Measurements from ENCODE around the gene ACTN4. TPM values are rescaled to one million over a fixed set of nuclear protein-coding genes. Genes with fewer than 3 reads are reported as not detected.

Gene ACTN4
- total RNA-seq, 1 donor, result 229 TPM

DNA sequence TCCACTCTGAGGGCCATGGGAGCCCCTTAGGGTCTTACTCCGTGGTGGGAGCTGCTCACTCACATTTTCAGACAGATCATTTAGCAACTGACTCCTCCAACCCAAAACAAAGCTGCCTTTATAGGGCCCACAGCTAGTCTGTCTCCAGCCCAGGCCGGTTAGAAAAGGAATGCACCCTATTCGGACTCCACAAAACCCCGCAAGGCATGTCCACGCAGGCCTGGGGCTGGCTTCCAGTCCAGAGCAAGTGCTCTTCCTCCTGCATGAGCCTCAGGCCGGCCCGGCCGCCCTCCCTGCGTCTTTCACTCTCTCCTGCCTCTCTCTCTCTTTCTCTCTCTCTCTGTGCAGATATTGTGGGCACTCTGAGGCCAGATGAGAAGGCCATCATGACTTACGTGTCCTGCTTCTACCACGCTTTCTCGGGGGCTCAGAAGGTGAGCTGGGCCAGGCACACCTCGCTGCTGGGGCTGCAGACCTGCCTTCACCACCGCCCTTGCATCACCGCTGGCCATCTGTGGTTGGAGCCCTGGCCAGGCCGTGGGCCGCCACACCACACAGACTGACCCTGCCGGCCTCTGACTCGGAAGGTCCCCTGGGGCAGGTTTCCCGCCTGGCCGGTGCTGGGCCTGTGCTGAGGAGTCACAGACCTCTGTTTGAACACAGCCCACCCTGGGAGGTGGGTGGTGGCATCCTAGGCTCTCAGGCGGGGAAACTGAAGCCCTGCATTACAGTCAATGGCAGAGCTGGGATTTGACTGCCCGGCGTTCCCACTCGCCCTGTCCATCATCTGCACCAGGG lies 63.7 kb downstream of the ACTN4 start:
- Histone ChIP-seq H4K20me1 (ENCODE audit: insufficient read depth, low read length) (peaks cover 50% of the 10 kb centered on the region), H3K4me1 (ENCODE audit: insufficient read depth, low read length) (peaks cover 47% of the 10 kb centered on the region), H3K4me3 (ENCODE audit: insufficient read depth, low read length) (no peak overlapping the region), H3K9me3 (ENCODE audit: low read depth, low read length) (no peaks in the 10 kb centered on the region), H3K27ac (ENCODE audit: low read depth, low read length) (peak overlapping the region; percentile 91), H3K27me3 (ENCODE audit: insufficient read depth, low read length) (no peaks in the 10 kb centered on the region), H2AFZ (ENCODE audit: low read length) (no peak overlapping the region), H3K36me3 (ENCODE audit: insufficient read depth, low read length) (peaks cover 97% of the 10 kb centered on the region), H3K4me2 (ENCODE audit: insufficient read depth, low read length) (no peak overlapping the region), H3K79me2 (ENCODE audit: insufficient read depth, low read length) (peaks cover 83% of the 10 kb centered on the region)
- TF ChIP-seq, protein P1, sequence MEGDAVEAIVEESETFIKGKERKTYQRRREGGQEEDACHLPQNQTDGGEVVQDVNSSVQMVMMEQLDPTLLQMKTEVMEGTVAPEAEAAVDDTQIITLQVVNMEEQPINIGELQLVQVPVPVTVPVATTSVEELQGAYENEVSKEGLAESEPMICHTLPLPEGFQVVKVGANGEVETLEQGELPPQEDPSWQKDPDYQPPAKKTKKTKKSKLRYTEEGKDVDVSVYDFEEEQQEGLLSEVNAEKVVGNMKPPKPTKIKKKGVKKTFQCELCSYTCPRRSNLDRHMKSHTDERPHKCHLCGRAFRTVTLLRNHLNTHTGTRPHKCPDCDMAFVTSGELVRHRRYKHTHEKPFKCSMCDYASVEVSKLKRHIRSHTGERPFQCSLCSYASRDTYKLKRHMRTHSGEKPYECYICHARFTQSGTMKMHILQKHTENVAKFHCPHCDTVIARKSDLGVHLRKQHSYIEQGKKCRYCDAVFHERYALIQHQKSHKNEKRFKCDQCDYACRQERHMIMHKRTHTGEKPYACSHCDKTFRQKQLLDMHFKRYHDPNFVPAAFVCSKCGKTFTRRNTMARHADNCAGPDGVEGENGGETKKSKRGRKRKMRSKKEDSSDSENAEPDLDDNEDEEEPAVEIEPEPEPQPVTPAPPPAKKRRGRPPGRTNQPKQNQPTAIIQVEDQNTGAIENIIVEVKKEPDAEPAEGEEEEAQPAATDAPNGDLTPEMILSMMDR (IDR thresholded peaks at IDR 0.05; ENCODE audit: extremely low read depth, low read depth, low read length), result no peak
- peak; percentile 92 for DNase-seq (ENCODE audit: insufficient read length, low spot score, missing footprints)

DNA sequence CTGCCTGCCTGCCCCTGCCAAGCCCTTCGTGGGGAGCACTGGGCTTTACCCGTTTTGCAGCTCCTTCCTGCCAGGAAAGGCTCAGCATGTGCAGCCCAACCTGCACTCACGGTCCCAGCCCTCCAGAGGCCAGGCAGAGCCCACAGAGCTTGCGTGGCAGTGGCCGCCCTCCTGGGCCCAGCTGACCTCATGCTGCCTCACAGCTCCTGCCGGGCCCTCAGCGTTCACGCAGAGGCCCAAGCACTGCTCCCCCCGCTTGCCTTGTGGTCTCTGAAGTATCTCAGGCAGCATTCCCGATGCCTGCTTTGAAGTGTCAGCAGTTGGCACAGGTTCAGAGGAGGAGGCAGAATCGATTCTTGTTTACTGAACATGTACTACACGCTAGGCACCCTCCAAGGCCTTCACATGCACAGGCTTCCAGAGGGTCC lies 64.3 kb downstream of the ACTN4 start:
- TF ChIP-seq, protein P1 (IDR thresholded peaks at IDR 0.05; ENCODE audit: extremely low read depth, low read depth, low read length), result peak; percentile 31
- Histone ChIP-seq H3K4me1 (ENCODE audit: insufficient read depth, low read length) (peaks cover 47% of the 10 kb centered on the region), H3K9me3 (ENCODE audit: low read depth, low read length) (no peaks in the 10 kb centered on the region), H3K4me3 (ENCODE audit: insufficient read depth, low read length) (no peak overlapping the region), H3K79me2 (ENCODE audit: insufficient read depth, low read length) (peaks cover 81% of the 10 kb centered on the region), H4K20me1 (ENCODE audit: insufficient read depth, low read length) (peaks cover 46% of the 10 kb centered on the region), H3K36me3 (ENCODE audit: insufficient read depth, low read length) (peaks cover 97% of the 10 kb centered on the region), H3K4me2 (ENCODE audit: insufficient read depth, low read length) (no peak overlapping the region), H3K27me3 (ENCODE audit: insufficient read depth, low read length) (no peaks in the 10 kb centered on the region), H2AFZ (ENCODE audit: low read length) (no peak overlapping the region), H3K27ac (ENCODE audit: low read depth, low read length) (peak overlapping the region; percentile 91)
- DNase-seq (ENCODE audit: insufficient read length, low spot score, missing footprints), result peak; percentile 100

DNA sequence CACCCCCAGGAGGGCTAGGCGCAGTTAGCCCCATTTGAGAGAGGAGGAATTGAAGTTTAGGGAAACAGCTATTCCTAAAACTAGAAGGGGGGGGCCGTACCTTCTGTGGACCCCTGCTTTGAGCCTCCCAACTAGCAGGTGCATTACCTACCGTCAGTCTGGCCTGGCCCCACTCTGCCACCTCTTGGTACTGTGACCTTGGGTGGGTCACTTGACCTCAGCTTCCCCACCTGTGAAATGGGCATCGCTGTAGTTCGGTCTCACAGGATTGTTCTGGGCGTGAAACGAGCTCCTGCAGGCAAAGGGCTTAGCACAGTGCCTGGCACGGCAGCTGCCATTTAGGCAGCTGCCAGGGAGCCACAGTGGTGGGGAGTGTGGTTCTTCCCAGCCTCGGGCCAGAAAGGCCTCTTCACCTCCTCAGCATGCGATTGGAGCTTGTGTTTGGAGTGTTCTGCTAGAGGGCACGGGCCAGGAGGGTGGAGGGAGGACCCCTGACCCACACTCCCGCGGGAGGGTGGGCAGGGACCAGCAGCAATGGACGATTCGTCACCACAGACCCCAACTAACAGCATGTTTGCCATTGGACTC lies 64.8 kb downstream of the ACTN4 start:
- no peak overlapping the region for H3K4me2 ChIP-seq (ENCODE audit: insufficient read depth, low read length)
- peaks cover 43% of the 10 kb centered on the region for H4K20me1 ChIP-seq (ENCODE audit: insufficient read depth, low read length)

More for the DNA sequence above, 64.8 kb downstream of the ACTN4 start:
- peaks cover 43% of the 10 kb centered on the region for H3K4me1 ChIP-seq (ENCODE audit: insufficient read depth, low read length)
- peaks cover 97% of the 10 kb centered on the region for H3K36me3 ChIP-seq (ENCODE audit: insufficient read depth, low read length)
- H3K4me3 ChIP-seq (ENCODE audit: insufficient read depth, low read length), result no peak overlapping the region
- TF ChIP-seq, protein P1 (IDR thresholded peaks at IDR 0.05; ENCODE audit: extremely low read depth, low read depth, low read length), result no peak
- peak; percentile 52 for DNase-seq (ENCODE audit: insufficient read length, low spot score, missing footprints)
- H3K9me3 ChIP-seq (ENCODE audit: low read depth, low read length), result no peaks in the 10 kb centered on the region
- H3K79me2 ChIP-seq (ENCODE audit: insufficient read depth, low read length), result peaks cover 79% of the 10 kb centered on the region
- H3K27ac ChIP-seq (ENCODE audit: low read depth, low read length), result peak overlapping the region; percentile 91
- no peaks in the 10 kb centered on the region for H3K27me3 ChIP-seq (ENCODE audit: insufficient read depth, low read length)
- no peak overlapping the region for H2AFZ ChIP-seq (ENCODE audit: low read length)
